ENCODE data around the gene GLB1L. TPM values are rescaled to one million over a fixed set of nuclear protein-coding genes. Genes with fewer than 3 reads are reported as not detected.

Gene GLB1L
- total RNA-seq, 6 experiments from 2014 or later: 2.1 to 4.2 (median 2.8) TPM

- 94% methylated on average over 18 of the region's 27 CpGs for WGBS (ENCODE audit: insufficient coverage, low coverage, low lambda C conversion rate, missing lambda C conversion rate)
- intact Hi-C loops (cut with DNase I): loop anchor here in 1 of 2 donors (5.0 kb wide), 1 partner anchor 39 kb away; the partner anchor contains the start of genes CNPPD1 and RETREG2
- DNase-seq: no peak
- no peak for TF ChIP-seq POLR2A (IDR thresholded peaks at IDR 0.05)
- peaks cover 0 to 23% (median 11%) of the 10 kb centered on the region in 4 donors for H3K4me1 ChIP-seq
- no peak overlapping the region for H3K27ac ChIP-seq
- no peaks in the 10 kb centered on the region for H3K9me3 ChIP-seq
- peaks cover 0 to 45% (median 5%) of the 10 kb centered on the region in 4 donors for H3K36me3 ChIP-seq
- no peak for ATAC-seq
- H3K4me3 ChIP-seq: no peak overlapping the region
- H3K27me3 ChIP-seq: no peaks in the 10 kb centered on the region
Observed at GRCh38 chr2:219215871-219216534, 29.2 kb downstream of the GLB1L start.

DNA sequence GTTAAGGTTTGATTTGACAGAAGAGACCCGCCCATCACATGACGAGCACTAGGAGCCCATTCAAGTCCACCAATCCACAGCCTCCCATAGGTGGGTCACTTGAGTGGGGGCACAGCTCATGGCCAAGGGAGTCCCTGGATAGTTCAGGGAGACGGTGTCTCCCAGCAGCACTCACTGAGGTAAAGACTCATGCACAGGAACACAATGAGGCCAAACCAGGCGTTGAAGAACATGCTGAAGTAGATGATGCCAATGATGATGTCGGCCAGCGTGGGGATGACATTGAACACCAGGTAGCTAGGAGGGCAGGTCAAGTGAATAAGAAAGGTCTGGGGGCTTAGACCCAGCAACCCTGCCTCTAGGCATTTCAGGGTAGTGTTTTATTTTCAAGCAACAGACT is 30.5 kb downstream of the GLB1L start:
- no peak for ATAC-seq
- intact Hi-C loops (cut with DNase I): loop anchor here (5.0 kb wide), 2 partner anchors 37 to 52 kb away; partner anchors contain the start of genes CNPPD1 (in 1 of the 2), NHEJ1 (in 1 of the 2) and RETREG2 (in 1 of the 2)
- WGBS (ENCODE audit: insufficient coverage, low coverage, low lambda C conversion rate, missing lambda C conversion rate): 94% methylated on average over 6 of the region's 6 CpGs
- Histone ChIP-seq H3K27ac (no peak overlapping the region), H3K36me3 (peaks cover 0 to 48% (median 0%) of the 10 kb centered on the region in 4 donors), H3K27me3 (no peaks in the 10 kb centered on the region), H3K4me1 (peaks cover 0 to 23% (median 11%) of the 10 kb centered on the region in 4 donors), H3K4me3 (no peak overlapping the region), H3K9me3 (no peaks in the 10 kb centered on the region)
- TF ChIP-seq POLR2A (IDR thresholded peaks at IDR 0.05) (no peak), CTCF (IDR thresholded peaks at IDR 0.05) (no peak)
- no peak for DNase-seq

- intact Hi-C loops (cut with DNase I): loop anchor here in 1 of 2 donors (5.0 kb wide), 1 partner anchor 52 kb away; the partner anchor contains the start of gene NHEJ1
- H3K27ac ChIP-seq: no peak overlapping the region
- peaks cover 0 to 54% (median 2%) of the 10 kb centered on the region in 4 donors for H3K36me3 ChIP-seq
- ATAC-seq (no peak), DNase-seq (no peak)
- H3K27me3 ChIP-seq: no peaks in the 10 kb centered on the region
- no peak overlapping the region for H3K4me3 ChIP-seq
- 98% methylated on average over 5 of the region's 15 CpGs for WGBS (ENCODE audit: insufficient coverage, low coverage, low lambda C conversion rate, missing lambda C conversion rate)
- no peak for TF ChIP-seq CTCF (IDR thresholded peaks at IDR 0.05)
- TF ChIP-seq POLR2A (IDR thresholded peaks at IDR 0.05): no peak
- peaks cover 0 to 19% (median 9%) of the 10 kb centered on the region in 4 donors for H3K4me1 ChIP-seq
- no peaks in the 10 kb centered on the region for H3K9me3 ChIP-seq
Observed at GRCh38 chr2:219214141-219214540, 31.1 kb downstream of the GLB1L start.

GRCh38 chr2:219213486-219214071 is 31.7 kb downstream of the GLB1L start:
- Histone ChIP-seq H3K4me3 (no peak overlapping the region), H3K27ac (no peak overlapping the region), H3K27me3 (no peaks in the 10 kb centered on the region), H3K36me3 (peaks cover 0 to 60% (median 4%) of the 10 kb centered on the region in 4 donors), H3K4me1 (peaks cover 0 to 22% (median 9%) of the 10 kb centered on the region in 4 donors), H3K9me3 (no peaks in the 10 kb centered on the region)
- intact Hi-C loops (cut with DNase I): loop anchor here in 1 of 2 donors (5.0 kb wide), 1 partner anchor 51 kb away; the partner anchor contains the start of gene NHEJ1
- peak in 1 of 3 donors; percentile 28 for DNase-seq
- WGBS (ENCODE audit: insufficient coverage, low coverage, low lambda C conversion rate, missing lambda C conversion rate): 100% methylated on average over 1 of the region's 10 CpGs
- TF ChIP-seq CTCF (IDR thresholded peaks at IDR 0.05) (no peak), POLR2A (IDR thresholded peaks at IDR 0.05) (no peak)
- ATAC-seq: no peak

GRCh38 chr2:219213026-219213415 is 32.2 kb downstream of the GLB1L start:
- no peak overlapping the region for H3K4me3 ChIP-seq
- ATAC-seq (no peak), DNase-seq (no peak)
- 84% methylated on average over 8 of the region's 8 CpGs for WGBS (ENCODE audit: insufficient coverage, low coverage, low lambda C conversion rate, missing lambda C conversion rate)
- peaks cover 0 to 60% (median 5%) of the 10 kb centered on the region in 4 donors for H3K36me3 ChIP-seq
- H3K4me1 ChIP-seq: peaks cover 0 to 24% (median 9%) of the 10 kb centered on the region in 4 donors
- intact Hi-C loops (cut with DNase I): loop anchor here in 1 of 2 donors (5.0 kb wide), 1 partner anchor 51 kb away; the partner anchor contains the start of gene NHEJ1
- no peak for TF ChIP-seq CTCF (IDR thresholded peaks at IDR 0.05)
- H3K9me3 ChIP-seq: no peaks in the 10 kb centered on the region
- H3K27ac ChIP-seq: no peak overlapping the region
- H3K27me3 ChIP-seq: no peaks in the 10 kb centered on the region

Measured in right lobe of liver (tissue), 6 donors.